ENCODE data around the gene BANP.
"Not testable (repeated sequence)": the region's sequence is repeated elsewhere in the genome, so short reads cannot be mapped to it uniquely, and the experiment has no call there.

BANP gene

DNA sequence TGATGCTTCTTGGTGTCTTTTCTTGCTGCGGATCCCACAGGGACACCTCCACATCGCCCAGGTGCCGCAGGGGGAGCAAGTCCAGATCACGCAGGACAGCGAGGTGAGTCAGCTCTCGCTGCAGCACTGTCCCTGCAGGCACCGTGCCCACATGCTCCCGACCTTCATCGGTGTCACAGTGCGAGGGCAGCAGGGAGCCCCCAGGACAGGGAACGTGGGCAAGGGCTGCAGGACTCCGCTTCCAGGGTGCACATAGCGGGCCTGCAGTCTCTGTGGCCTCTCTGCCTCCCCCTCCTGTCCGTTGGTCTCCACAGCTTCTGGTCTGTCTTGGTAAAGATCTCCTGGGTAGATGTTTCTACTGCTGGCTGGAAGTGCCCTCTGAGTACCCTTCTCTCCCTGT, 84.1 kb downstream of the BANP start:
- DNase-seq = no peak

DNA sequence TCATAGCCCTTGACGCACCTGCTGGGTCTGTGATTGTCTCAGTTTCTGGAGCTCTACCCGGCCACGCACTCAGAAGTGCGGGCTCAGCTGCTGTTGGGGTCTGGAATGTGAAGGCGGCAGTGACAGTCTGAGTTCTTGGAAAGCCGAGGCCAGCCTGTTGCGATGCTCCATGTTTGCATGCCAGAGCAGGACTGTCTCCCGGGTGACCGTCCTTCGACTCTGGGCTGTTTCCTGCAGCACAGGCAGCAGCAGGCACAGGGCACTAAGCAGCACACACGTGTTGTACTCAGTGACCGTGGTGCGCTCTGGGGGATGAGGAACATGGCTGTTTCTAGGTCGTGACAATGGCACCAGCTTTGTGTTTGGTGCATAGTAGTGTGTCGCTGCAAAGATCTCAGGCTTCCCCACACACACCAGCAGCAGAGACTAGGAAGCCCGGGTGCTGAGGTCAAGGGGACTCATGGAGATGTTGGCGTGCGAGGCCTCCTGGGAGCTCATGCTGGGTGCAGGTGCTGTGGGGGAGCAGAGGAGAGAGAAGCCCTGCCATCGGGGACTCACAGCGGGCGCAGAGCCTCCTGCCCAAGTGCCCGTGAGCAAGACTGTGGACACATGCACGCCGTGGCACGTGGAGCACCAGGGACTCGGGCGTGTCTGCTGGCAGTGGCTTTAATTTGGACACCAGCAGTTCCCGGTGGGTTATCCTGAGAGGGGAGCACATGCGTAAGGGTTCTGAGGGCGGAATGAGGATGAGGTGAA, 84.8 kb downstream of the BANP start:
- not testable (repeated sequence) for DNase-seq

DNA sequence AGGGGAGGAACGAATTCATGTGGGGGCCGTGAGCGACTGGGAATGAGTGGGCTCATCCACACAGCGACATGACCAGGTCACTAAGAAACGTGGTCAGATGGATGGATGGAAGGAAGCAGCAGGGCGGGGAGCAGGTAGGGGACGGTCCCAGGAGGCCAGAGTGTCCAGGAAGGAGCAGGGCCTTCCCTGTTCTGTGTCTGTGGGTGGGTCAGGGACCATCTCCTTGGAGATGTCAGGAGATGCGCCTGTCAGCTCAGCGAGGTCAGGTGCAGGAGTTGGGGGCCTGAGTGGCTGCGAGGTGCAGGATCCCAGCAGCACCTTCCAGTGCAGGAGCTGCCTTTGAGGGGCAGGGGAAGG, 85.4 kb downstream of the BANP start:
- not testable (repeated sequence) for DNase-seq

DNA sequence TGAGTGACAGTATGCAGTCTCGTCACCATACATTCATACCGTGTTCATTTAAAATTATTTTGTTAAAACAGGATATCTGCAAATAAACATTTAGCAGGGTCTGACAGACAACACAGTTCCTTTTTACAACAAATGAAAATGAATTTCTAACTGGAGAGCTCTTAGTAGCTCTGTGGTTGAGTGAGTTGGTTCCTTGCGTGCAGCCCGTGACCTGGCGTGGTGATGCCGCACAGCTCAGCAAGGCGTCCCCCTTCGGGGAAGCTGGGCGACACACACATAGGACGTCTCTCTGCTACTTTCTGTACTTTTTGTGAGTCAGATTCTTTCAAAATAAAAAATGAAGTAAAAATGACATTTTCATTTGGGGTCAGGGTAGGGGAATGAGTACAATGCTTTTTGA, 86.1 kb downstream of the BANP start:
- DNase-seq = not testable (repeated sequence)

DNA sequence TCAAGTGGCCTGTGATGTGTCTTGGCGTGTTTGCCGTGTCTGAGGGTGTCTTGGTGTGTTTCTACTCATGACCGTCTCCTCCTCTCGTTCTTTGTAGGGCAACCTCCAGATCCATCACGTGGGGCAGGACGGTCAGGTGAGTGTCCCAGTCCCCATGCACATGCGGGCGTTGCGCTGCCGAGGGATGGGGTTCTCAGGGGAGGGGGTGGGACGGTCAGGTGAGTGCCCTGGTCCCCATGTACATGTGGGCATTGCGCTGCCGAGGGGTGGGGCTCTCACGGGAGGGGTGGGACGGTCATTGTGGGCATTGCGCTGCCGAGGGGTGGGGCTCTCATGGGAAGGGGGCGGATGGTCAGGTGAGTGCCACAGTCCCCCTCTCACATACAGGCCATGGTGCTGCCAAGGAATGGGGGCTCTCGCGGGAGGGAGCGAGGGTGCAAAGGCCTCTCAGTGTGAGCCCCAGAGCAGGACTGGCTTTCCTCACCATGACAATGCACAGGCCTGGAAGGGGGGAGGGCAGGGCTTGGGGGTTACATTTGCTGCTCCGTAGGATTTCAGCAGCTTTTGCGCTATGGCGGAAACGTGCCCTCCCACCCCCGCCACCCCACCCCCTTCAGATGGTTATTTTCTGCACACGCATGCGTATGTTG, 86.8 kb downstream of the BANP start:
- not testable (repeated sequence) for DNase-seq

DNA sequence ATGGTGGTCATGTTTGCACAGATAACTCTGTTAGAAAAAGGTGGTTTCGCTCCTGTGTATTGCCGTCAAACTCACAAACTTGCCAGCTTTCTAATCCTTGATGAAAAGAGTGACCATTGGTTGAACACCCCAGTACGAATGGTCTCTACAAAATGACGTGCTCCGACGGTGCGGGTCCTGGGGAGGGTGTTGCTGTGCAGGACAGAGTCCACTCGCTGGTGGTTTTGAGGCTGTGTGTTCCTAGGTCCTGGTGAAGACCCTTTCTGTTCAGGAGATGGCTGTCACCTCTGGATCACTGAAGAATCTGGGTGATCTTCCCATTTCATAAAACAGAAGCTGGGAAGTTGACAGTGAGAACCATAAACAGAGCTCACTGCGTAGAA, 87.3 kb downstream of the BANP start:
- DNase-seq = not testable (repeated sequence)

DNA sequence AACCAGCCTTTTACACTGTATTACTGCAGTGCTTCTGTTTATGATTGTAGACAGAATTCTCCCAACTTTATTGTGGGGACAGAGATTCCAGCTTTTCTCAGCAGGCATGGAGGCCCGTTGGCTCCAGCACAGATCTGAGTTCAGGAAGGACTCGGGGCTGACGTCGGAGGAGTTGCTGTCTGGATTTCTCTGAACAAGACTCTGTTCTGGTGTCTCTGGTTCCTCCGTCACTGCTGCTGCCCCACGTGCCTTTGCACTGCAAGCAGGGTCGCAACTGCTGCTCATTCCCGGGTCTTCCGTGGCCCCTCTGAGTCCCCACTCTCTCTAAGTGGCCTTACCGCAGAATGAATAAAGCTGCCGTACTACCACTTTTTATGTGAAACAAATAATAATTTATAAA, 88.4 kb downstream of the BANP start:
- no peak for DNase-seq

DNA sequence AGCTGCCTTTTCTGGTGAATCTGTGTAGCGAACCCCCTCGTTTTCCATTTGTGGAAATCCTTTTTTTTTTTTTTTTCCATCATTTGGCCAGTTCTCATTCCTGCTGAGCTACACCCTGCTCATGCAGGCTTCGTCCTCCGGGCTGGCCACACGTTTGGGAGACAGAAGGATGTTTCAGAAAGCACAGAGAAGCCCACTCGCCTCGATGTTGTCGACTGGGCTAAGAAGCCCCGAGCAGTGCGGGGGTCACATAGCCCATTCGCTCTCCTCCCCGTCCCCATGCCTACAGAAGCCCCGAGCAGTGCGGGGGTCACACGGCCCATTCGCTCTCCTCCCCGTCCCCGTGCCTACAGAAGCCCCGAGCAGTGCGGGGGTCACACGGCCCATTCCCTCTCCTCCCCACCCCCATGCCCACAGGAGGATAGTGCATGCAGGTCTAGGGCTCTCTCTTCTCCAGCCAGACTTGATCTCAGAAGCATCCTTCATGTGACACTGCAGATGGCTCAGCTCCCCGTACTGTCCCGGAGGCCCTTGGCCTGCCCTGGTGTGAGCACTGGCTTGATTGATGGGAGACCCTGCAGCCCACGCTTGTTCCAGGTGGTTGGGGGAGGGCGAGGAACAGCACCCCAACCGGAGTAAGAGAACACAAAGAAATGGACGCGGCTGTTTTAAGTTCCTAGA, 89.1 kb downstream of the BANP start:
- DNase-seq = not testable (repeated sequence)

DNA sequence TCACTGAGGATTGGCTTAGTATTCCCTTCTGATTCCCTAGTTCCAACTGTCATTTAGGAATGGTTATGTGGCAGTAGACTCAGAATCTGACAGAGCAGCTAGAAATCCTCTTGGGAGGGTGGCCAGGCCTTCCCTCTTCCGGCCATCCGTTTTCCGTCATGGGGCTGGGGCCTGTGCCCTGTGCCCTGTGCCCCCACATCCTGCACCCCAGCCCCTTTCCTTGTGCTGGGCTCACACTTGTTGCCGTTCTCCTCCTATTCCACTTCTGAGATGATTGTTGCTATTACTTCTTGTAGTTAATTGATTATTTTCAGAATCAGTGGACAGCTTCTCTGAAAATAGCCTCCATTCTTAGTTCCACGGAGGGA, 89.6 kb downstream of the BANP start:
- DNase-seq = not testable (repeated sequence)

DNA sequence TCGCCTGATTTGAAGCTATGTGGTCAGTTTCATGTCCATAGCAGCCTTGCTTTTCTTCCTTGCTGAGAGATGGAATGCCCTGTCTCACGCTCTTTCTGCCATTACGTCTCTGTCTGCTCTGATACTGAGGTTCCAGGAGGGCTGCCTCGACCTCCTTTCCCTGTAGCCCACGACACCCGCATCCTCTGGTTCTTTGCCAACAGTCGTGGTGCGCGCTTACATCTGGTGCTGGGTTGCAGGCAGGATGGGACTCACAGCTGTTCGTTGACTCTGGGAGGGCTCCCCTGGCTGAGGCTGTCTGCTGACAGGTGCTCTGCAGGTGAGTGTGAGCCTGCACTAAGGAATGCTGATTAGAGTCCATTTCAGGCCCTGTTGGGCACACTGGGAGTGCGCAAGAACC, 90.3 kb downstream of the BANP start:
- DNase-seq = not testable (repeated sequence)

DNA sequence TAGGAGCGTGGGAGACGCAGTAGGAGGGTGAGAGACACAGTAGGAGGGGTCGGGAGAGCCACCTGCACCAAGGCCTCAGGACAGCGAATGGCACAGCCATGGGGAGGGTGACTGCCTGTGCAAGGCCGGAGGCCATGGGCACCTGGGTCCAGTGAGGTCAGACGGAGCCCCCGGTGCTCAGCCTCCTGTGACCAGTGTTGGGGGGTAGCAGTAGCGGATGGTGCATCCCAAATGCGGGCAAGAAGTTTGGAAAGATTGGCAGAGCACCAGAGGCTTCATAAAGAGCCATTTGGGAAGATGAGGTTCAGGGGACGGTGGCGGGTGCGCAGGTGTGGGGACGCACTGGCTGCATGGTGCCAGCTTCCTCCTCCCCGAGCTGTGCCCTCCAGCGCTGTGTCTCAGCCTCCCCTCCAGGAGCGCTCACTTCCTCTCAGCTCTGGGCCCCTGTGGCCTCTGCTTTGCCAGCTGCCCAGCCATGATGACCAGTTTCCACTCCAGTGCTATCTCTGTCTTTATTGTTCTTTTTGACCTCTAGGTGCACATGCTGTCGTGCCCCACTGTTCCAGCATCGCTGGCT, 90.8 kb downstream of the BANP start:
- not testable (repeated sequence) for DNase-seq

DNA sequence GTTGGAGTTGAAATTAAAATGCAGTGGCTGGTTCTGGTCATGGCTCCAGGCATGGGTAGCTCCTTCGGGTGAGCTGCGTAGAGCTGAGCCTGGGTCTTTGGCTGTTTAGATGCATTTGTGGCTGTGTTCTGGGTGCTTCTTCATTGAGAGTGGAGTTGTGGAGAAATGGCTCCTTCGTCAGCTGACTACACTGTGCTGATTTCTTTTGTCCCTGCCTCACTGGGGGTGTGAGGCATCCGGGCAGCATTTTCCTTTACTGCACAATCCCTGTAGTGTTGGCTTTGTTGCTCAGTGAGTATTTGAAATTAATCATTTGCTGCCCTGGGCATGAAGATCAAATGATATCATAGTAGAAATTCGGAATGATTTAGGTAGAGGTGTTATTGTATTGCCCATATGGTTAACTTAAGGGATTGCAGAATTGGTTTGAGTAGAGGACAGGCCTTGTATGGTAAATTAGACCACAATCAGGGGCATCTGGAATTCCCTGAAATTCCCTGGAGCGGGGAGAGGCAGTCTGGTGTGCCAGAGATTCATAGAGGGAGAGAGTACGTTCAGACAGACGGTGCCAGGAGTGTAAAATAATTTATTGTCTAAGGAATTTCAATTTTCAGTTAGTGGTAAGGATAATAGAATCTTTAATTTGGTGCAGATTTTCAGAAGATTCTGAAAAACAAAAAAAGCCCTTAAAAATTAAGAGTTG, 92.1 kb downstream of the BANP start:
- DNase-seq = not testable (repeated sequence)

DNA sequence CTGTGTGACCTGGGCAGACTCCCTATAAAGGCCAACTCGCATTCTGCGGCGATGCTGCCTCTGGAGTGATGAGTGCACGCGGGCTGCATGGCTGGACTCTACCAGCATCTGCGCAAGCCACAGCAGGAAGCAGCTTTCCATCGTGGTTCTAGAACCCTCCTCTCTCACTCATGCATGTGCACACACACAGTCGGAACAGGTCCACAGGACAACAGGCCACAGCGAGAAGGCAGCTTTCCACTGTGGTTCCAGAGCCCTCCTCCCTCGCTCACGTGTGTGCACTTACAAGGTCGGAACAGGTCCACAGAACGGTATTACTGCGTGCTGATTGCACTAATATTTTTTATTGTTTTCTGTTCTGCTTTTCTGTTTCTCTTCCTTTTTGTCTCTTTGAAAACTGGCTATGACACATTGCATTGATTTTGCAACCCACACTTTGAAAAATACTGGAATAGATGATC, 92.9 kb downstream of the BANP start:
- not testable (repeated sequence) for DNase-seq

DNA sequence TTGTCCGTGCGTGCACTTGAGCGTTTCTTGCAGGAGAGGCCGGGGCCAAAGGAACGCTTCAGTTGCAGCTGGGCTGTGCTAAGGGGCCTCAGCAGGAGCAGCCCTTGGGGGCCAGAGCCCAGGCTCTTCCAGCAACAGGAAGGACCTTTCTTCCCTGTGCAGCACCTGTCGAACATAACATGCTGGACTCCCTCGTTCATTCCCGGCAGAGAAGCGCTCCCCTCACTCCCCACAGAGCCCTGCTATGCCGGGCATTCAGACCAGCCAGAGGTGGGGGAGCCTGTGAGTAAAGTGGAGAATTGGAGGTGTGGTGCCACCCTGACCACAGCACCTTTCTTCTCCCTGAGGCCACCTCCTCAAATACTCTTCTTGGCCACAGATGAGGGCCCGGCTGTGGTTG, 94.1 kb downstream of the BANP start:
- DNase-seq = not testable (repeated sequence)

DNA sequence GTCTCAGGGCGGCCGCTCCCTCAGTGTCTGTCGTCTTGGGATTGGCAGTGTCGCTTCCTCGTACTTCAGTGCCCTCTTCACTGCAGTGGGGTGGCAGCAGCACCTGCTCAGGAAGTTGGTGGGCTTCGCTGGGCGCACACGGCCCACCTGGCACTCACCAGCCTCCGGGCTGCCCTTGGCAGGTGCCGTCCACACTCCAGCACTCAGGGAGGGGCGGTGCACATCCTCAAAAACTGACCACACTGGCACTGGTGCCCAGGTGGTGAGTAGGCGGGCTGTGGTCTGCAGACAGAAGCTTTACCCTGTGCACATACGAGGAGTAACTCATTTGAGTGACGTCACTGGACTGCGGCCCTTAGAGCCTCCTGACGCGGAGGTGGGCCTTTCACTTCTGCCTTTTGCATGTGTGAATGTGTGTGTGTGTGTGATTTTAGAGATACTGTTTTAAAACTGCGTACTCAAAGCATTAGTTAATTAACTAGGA, 94.6 kb downstream of the BANP start:
- no peak for DNase-seq

DNA sequence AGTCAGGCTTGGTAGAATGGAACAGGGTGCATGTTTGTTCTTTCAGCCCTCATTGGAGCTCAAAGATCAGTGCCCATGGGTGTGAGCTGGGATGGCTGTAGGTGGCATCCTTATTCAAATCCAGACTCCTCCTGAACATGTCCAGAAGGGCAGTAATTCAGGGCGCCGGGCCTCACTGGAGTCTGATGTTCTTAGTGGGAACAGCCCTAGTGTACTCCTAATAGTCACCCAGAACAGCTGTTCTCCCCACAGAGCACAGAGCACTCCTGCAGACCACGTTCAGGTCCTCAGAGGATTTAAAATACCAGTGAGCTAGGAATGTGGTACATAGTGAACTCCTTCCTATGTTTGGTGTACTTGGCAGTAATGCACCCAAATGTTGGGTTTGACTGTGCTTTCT, 96.2 kb downstream of the BANP start:
- no peak for DNase-seq

DNA sequence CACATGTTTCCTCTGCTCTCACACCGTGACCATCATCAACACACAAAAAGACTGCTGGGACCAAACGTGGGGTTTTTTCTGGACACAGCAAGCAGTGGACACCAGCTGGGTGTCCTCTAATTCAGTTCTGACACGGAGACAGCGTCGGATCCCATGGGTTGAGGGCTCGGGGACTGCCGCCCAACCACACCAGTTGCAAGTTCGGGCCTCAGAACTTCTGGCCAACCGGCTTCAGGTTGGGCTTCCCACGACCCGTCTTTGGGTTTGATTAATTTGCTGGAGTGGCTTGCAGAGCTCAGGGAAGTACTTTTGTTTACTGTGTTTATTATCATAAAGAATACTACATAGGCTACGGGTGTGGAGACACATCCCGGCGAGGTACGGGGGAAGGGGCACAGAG, 97.8 kb downstream of the BANP start:
- no peak for DNase-seq

DNA sequence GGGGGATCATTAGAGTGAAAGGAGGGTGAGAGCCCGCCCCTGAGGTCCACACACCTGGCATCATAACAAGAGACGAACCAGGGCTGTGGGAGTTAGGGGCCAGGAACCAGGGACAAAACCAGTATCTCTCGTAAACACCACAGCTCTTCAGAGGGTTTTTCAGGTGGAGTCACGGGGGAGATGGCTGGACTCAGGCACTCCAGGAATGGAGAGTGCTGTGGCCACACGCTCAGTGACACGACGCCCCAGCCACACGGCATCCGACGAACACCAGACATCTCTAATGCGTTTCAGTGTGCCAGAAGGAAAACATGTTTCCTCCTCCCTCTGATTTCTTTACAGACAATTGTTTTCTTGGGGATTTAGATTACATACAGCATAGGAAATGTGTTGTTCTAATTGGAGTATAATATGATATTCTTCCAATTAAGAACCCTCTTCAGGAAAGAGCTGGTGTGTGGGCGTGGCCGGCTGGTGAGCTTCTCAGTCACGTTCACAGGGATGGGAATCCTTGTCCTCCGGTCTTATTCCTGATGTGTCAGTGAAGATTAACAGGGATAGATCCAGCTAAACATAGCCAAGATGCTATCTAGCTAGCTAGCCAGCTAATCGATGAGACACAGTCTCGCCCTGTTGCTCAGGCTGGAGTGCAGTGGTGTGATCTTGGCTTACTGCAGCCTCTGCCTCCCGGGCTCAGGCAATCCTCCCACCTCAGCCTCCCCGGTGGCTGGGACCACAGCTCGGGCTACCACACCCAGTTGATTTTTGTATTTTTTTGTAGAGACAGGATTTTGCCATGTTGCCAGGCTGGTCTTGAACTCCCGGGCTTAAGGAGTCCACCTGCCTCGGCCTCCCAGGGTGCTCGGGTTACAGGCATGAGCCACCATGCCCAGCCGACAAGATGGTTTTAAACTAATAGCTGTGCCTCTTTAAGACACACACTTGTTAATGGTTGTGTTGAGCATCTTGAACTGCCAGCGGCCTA, 98.6 kb downstream of the BANP start:
- no peak for DNase-seq

DNA sequence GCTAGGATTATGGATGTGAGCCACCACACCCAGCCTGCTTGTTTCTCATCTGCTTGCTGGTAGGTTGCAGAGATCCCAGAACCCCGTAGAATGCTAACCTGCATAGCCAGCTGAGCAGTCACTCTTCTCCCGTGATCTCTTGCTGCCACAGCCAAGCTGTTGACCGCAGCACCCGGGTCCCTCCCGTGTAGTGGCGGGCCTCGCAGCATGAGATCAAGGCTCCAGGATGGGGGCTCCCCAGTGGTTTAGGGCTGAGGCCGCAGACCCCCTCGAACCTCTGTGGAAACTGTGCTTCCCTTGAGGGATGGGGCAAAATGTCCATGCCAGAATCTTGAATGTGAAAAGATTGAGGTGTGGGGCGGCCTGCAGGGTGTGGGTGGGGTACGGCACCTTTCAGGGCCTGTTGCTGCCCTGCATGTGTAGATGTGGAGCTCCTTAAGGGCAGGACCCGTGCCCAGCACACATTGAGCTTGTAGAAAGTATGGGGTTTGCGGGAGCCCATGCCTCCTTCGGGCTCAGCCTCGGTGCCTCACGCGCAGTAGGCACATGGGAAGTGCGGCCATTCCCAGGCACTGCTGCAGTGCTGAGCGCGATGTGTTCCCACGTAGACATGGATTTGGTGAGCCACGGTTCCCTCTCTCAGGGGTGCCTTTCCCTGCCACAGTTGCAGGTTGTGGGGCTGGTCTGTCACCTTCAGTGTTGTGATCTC, 99.9 kb downstream of the BANP start:
- DNase-seq = no peak

DNA sequence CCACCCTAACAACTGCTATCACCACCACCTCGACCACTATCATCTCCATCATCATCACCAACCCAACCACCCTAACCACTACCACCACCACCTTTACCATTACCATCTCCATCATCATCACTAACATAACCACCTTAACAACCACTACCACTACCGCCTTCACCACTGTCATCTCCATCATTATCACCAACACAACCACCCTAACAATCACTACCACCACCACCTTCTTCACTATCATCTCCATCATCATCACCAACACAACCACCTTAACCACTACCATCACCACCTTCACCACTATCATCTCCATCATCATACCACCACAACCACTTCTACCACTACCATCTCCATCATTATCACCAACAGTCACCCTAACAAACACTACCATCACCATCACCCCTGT, 101.4 kb downstream of the BANP start:
- no peak for DNase-seq

DNA sequence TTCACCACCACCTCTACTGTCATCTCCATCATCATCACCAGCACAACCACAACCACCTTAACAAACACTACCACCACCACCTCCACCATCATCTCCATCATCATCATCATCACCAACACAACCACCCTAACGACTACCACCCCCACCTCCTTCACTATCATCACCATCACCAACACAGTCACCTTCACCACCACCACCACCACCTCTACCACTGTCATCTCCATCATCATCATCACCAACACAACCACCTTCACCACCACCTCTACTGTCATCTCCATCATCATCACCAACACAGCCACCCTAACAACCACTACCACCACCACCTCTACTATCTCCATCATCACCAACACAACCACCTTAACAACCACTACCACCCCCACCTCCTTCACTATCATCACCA, 102.2 kb downstream of the BANP start:
- DNase-seq = not testable (repeated sequence)
